Osteocyte (in vitro differentiated cells): ENCODE results near the gene SEMA6D. TPM values are rescaled to one million over a fixed set of nuclear protein-coding genes. Genes with fewer than 3 reads are reported as not detected.

Experiments used
- DNase-seq: peaks from one replicate; pipeline ENCODE4 v3.0.0; 2021; ENCODE audit warnings: mixed read lengths; ENCODE audit not compliant: unreplicated experiment; ENCODE audit errors: extremely low spot score
- H3K27ac Mint-ChIP-seq: one replicate; pipeline ENCODE4 v1.8.0; 2021; ENCODE audit warnings: mild to moderate bottlenecking, mixed read lengths; ENCODE audit not compliant: unreplicated experiment
- H3K27me3 Mint-ChIP-seq: one replicate; pipeline ENCODE4 v1.8.0; 2021; ENCODE audit warnings: mixed read lengths; ENCODE audit not compliant: unreplicated experiment
- H3K36me3 Mint-ChIP-seq: one replicate; pipeline ENCODE4 v1.8.0; 2021; ENCODE audit warnings: mixed read lengths; ENCODE audit not compliant: unreplicated experiment
- H3K4me1 Mint-ChIP-seq: one replicate; pipeline ENCODE4 v1.8.0; 2021; ENCODE audit warnings: mixed read lengths; ENCODE audit not compliant: unreplicated experiment
- H3K4me3 Mint-ChIP-seq: one replicate; pipeline ENCODE4 v1.8.0; 2021; ENCODE audit warnings: mild to moderate bottlenecking, moderate library complexity, mixed read lengths; ENCODE audit not compliant: unreplicated experiment
- H3K9me3 Mint-ChIP-seq: one replicate; pipeline ENCODE4 v1.8.0; 2021; ENCODE audit warnings: mixed read lengths; ENCODE audit not compliant: unreplicated experiment
- total RNA-seq: library from RNA; stranded (reverse); gene quantifications from 2 replicates; pipeline ENCODE4 v1.2.1, GENCODE V29; 2021
- TF ChIP-seq, protein P1 (sequence below): fragments of 200-600 bp; sonication (generic); IDR thresholded peaks from 2 replicates; pipeline ENCODE4 v1.5.0; 2021; ENCODE audit warnings: antibody characterized with exemption, mild to moderate bottlenecking, moderate library complexity

The SEMA6D gene
- total RNA-seq, 1 donor from 2014 or later = 11.9 TPM

DNA sequence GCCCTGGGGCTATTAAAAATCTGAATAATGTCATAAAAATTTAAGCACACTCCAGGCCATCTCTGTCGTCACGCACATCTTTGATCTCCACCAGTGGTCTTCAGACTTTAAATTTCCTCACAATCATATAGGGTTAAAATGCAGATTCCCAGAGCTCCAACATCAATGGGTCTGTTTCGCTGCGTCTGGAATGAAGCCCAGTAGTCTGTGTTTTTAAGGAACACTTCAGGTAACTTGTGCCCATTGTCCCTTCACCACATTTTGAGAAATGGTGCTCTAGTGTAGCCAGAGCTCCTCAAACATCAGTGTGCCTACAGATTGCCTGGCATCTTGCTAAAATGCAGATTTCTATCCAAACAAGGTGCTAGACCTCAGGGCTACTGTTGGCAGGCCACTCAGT is 9.8 kb downstream of the SEMA6D start:
- Mint-ChIP-seq H3K9me3 (no peaks in the 10 kb centered on the region), H3K36me3 (peaks cover 6% of the 10 kb centered on the region), H3K27ac (no peak overlapping the region), H3K4me3 (no peak overlapping the region), H3K4me1 (no peaks in the 10 kb centered on the region), H3K27me3 (peaks cover 11% of the 10 kb centered on the region)
- no peak for DNase-seq
- TF ChIP-seq, protein P1, sequence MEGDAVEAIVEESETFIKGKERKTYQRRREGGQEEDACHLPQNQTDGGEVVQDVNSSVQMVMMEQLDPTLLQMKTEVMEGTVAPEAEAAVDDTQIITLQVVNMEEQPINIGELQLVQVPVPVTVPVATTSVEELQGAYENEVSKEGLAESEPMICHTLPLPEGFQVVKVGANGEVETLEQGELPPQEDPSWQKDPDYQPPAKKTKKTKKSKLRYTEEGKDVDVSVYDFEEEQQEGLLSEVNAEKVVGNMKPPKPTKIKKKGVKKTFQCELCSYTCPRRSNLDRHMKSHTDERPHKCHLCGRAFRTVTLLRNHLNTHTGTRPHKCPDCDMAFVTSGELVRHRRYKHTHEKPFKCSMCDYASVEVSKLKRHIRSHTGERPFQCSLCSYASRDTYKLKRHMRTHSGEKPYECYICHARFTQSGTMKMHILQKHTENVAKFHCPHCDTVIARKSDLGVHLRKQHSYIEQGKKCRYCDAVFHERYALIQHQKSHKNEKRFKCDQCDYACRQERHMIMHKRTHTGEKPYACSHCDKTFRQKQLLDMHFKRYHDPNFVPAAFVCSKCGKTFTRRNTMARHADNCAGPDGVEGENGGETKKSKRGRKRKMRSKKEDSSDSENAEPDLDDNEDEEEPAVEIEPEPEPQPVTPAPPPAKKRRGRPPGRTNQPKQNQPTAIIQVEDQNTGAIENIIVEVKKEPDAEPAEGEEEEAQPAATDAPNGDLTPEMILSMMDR = no peak

DNA sequence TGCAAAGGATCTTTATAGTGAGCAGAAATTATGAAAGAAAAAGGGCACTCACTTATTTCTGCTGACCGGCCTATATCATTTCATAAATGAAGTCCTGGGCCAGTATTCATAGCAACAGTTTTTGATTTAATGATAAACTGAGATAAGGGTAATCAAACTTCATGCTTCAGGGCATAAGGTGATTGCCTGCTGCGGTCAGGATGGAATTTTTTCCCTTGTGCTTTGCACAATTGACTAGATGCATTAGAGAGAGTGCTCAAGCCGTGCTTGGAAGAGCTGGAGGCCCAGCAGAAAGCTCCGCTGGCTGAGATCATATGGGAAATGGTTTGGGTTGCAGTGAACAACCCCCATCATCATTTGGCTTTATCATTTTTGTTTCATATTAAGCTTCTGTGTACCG is 10.4 kb downstream of the SEMA6D start:
- DNase-seq = no peak

DNA sequence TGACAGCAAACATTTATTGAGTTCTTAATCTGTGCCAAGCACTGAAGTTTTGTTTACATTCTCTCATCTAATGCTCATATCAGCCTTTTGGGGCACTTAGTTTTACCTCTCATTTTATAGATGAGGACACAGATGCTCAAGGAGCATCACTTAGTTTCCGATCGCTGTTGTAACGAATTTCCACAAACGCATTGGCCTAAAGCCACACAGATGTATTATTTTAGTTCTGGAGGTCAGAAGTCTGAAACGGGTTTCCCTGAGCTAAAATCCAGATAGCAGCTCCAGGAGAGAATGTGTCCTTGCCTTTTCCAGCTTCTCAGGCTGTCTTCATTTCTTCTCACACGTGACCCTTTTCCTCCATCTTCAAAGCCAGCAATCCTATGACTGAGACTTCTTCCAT is 11.1 kb downstream of the SEMA6D start:
- H3K9me3 Mint-ChIP-seq = no peaks in the 10 kb centered on the region
- no peak overlapping the region for H3K27ac Mint-ChIP-seq
- peaks cover 6% of the 10 kb centered on the region for H3K27me3 Mint-ChIP-seq
- DNase-seq = no peak
- H3K4me1 Mint-ChIP-seq = no peaks in the 10 kb centered on the region
- peaks cover 2% of the 10 kb centered on the region for H3K36me3 Mint-ChIP-seq
- TF ChIP-seq, protein P1 = no peak
- H3K4me3 Mint-ChIP-seq = no peak overlapping the region

More for the DNA sequence above, 10.4 kb downstream of the SEMA6D start:
- H3K9me3 Mint-ChIP-seq = no peaks in the 10 kb centered on the region
- peaks cover 3% of the 10 kb centered on the region for H3K36me3 Mint-ChIP-seq
- TF ChIP-seq, protein P1 = no peak
- peaks cover 9% of the 10 kb centered on the region for H3K27me3 Mint-ChIP-seq
- no peak overlapping the region for H3K4me3 Mint-ChIP-seq
- H3K4me1 Mint-ChIP-seq = no peaks in the 10 kb centered on the region
- H3K27ac Mint-ChIP-seq = no peak overlapping the region

DNA sequence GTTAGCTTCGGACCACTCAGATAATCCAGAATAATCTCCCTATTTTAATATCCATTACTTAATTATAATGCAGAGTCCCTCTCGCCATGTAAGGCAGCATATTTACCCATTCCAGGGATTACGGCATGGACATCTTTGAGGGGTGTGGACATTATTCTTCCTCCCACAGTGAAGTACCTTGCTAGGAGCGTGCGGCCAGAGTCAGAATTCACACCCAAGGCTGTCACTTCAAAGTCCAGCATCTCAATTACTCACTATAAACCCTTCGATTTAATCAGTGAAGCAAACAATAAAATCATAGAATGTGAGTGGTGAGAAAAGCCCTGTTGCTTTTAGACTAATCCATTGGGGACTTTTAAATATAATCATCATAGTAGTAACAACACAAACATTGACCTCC is 11.6 kb downstream of the SEMA6D start:
- TF ChIP-seq, protein P1 = no peak
- Mint-ChIP-seq H3K27ac (no peak overlapping the region), H3K9me3 (no peaks in the 10 kb centered on the region), H3K36me3 (peaks cover 2% of the 10 kb centered on the region), H3K27me3 (peaks cover 6% of the 10 kb centered on the region), H3K4me1 (no peaks in the 10 kb centered on the region), H3K4me3 (no peak overlapping the region)
- DNase-seq = no peak

DNA sequence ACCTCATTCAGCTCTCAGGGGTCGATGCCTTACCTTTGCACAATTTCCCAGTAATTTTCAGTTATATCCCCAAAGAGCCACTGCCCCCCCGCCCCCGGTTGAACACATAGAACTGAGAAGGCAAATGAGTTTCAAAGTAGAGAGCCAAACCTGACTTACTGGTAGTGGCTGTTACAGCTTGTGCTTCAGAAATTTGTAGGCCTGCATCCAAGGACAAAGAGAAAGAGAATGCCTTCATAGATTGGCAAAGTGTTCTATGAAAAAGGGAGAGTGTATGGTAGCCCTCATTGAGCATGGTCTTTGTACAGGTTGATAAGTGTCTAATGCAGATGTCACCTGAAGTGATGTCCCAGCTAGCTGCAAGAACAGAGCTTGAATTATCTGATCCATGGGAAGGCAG is 13.9 kb downstream of the SEMA6D start:
- H3K4me1 Mint-ChIP-seq = no peaks in the 10 kb centered on the region
- H3K36me3 Mint-ChIP-seq = peaks cover 5% of the 10 kb centered on the region
- TF ChIP-seq, protein P1 = no peak
- DNase-seq = no peak
- H3K9me3 Mint-ChIP-seq = no peaks in the 10 kb centered on the region
- peaks cover 2% of the 10 kb centered on the region for H3K27me3 Mint-ChIP-seq
- H3K27ac Mint-ChIP-seq = no peak overlapping the region
- no peak overlapping the region for H3K4me3 Mint-ChIP-seq
